WTC11 (cell line): ENCODE measurements around the gene SLC2A10.

Experiments used
- FOXJ3 ChIP-seq: sonication (generic); formaldehyde crosslinking; IDR thresholded peaks from 2 replicates; pipeline ENCODE4 v1.9.0; 2021; ENCODE audit warnings: missing genetic modification reagents, mild to moderate bottlenecking, borderline replicate concordance
- TF ChIP-seq, protein P1 (sequence below): sonication (generic); formaldehyde crosslinking; IDR thresholded peaks from 2 replicates; pipeline ENCODE4 v1.8.1; 2023; ENCODE audit warnings: mild to moderate bottlenecking, missing genetic modification reagents, borderline replicate concordance
- TF ChIP-seq, protein P2 (sequence below): sonication (generic); formaldehyde crosslinking; IDR thresholded peaks from 2 replicates; pipeline ENCODE4 v1.8.0; 2022; ENCODE audit warnings: mild to moderate bottlenecking, missing genetic modification reagents
- TF ChIP-seq, protein P3 (sequence below): sonication (generic); formaldehyde crosslinking; IDR thresholded peaks from 2 replicates; pipeline ENCODE4 v1.8.1; 2023; ENCODE audit warnings: mild to moderate bottlenecking, missing genetic modification reagents
- TF ChIP-seq, protein P4 (sequence below): sonication (generic); formaldehyde crosslinking; IDR thresholded peaks from 2 replicates; pipeline ENCODE4 v1.8.1; 2022; ENCODE audit warnings: missing genetic modification reagents, borderline replicate concordance
- TF ChIP-seq, protein P5 (sequence below): fragments of 200-600 bp; IDR thresholded peaks from 2 replicates; pipeline ENCODE4 v1.8.0; 2022; ENCODE audit warnings: antibody characterized with exemption
- TF ChIP-seq, protein P6 (sequence below): sonication (generic); formaldehyde crosslinking; IDR thresholded peaks from 2 replicates; pipeline ENCODE4 v1.8.0; 2022; ENCODE audit warnings: mild to moderate bottlenecking, missing genetic modification reagents

DNA sequence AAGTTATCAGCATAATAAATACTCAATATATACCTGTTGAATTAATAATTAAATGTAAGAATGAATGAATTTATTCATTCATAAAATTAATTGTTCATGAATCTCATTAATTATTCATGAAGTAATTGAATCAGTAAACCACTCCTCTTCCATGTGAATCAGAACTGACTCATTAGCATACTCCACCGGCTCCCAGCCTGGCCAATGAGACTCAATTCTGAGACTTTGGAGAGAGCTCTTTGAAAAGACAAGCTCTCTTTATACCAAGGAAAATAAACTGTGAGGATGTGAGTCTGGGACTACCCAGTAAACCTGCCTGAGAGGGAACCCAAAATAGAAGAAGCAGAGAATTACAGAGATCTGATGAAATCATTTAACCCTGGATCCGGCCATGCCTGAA is 8.4 kb upstream of the SLC2A10 start:
- TF ChIP-seq, protein P1, sequence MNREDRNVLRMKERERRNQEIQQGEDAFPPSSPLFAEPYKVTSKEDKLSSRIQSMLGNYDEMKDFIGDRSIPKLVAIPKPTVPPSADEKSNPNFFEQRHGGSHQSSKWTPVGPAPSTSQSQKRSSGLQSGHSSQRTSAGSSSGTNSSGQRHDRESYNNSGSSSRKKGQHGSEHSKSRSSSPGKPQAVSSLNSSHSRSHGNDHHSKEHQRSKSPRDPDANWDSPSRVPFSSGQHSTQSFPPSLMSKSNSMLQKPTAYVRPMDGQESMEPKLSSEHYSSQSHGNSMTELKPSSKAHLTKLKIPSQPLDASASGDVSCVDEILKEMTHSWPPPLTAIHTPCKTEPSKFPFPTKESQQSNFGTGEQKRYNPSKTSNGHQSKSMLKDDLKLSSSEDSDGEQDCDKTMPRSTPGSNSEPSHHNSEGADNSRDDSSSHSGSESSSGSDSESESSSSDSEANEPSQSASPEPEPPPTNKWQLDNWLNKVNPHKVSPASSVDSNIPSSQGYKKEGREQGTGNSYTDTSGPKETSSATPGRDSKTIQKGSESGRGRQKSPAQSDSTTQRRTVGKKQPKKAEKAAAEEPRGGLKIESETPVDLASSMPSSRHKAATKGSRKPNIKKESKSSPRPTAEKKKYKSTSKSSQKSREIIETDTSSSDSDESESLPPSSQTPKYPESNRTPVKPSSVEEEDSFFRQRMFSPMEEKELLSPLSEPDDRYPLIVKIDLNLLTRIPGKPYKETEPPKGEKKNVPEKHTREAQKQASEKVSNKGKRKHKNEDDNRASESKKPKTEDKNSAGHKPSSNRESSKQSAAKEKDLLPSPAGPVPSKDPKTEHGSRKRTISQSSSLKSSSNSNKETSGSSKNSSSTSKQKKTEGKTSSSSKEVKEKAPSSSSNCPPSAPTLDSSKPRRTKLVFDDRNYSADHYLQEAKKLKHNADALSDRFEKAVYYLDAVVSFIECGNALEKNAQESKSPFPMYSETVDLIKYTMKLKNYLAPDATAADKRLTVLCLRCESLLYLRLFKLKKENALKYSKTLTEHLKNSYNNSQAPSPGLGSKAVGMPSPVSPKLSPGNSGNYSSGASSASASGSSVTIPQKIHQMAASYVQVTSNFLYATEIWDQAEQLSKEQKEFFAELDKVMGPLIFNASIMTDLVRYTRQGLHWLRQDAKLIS, result no peak
- TF ChIP-seq, protein P2, sequence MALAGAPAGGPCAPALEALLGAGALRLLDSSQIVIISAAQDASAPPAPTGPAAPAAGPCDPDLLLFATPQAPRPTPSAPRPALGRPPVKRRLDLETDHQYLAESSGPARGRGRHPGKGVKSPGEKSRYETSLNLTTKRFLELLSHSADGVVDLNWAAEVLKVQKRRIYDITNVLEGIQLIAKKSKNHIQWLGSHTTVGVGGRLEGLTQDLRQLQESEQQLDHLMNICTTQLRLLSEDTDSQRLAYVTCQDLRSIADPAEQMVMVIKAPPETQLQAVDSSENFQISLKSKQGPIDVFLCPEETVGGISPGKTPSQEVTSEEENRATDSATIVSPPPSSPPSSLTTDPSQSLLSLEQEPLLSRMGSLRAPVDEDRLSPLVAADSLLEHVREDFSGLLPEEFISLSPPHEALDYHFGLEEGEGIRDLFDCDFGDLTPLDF (CRISPR knock-in tag), result no peak
- no peak for TF ChIP-seq FOXJ3
- TF ChIP-seq, protein P3, sequence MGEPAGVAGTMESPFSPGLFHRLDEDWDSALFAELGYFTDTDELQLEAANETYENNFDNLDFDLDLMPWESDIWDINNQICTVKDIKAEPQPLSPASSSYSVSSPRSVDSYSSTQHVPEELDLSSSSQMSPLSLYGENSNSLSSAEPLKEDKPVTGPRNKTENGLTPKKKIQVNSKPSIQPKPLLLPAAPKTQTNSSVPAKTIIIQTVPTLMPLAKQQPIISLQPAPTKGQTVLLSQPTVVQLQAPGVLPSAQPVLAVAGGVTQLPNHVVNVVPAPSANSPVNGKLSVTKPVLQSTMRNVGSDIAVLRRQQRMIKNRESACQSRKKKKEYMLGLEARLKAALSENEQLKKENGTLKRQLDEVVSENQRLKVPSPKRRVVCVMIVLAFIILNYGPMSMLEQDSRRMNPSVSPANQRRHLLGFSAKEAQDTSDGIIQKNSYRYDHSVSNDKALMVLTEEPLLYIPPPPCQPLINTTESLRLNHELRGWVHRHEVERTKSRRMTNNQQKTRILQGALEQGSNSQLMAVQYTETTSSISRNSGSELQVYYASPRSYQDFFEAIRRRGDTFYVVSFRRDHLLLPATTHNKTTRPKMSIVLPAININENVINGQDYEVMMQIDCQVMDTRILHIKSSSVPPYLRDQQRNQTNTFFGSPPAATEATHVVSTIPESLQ (CRISPR knock-in tag), result no peak
- TF ChIP-seq, protein P4, sequence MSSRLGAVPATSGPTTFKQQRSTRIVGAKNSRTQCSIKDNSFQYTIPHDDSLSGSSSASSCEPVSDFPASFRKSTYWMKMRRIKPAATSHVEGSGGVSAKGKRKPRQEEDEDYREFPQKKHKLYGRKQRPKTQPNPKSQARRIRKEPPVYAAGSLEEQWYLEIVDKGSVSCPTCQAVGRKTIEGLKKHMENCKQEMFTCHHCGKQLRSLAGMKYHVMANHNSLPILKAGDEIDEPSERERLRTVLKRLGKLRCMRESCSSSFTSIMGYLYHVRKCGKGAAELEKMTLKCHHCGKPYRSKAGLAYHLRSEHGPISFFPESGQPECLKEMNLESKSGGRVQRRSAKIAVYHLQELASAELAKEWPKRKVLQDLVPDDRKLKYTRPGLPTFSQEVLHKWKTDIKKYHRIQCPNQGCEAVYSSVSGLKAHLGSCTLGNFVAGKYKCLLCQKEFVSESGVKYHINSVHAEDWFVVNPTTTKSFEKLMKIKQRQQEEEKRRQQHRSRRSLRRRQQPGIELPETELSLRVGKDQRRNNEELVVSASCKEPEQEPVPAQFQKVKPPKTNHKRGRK (CRISPR knock-in tag), result no peak
- TF ChIP-seq, protein P5, sequence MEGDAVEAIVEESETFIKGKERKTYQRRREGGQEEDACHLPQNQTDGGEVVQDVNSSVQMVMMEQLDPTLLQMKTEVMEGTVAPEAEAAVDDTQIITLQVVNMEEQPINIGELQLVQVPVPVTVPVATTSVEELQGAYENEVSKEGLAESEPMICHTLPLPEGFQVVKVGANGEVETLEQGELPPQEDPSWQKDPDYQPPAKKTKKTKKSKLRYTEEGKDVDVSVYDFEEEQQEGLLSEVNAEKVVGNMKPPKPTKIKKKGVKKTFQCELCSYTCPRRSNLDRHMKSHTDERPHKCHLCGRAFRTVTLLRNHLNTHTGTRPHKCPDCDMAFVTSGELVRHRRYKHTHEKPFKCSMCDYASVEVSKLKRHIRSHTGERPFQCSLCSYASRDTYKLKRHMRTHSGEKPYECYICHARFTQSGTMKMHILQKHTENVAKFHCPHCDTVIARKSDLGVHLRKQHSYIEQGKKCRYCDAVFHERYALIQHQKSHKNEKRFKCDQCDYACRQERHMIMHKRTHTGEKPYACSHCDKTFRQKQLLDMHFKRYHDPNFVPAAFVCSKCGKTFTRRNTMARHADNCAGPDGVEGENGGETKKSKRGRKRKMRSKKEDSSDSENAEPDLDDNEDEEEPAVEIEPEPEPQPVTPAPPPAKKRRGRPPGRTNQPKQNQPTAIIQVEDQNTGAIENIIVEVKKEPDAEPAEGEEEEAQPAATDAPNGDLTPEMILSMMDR, result no peak
- TF ChIP-seq, protein P6, sequence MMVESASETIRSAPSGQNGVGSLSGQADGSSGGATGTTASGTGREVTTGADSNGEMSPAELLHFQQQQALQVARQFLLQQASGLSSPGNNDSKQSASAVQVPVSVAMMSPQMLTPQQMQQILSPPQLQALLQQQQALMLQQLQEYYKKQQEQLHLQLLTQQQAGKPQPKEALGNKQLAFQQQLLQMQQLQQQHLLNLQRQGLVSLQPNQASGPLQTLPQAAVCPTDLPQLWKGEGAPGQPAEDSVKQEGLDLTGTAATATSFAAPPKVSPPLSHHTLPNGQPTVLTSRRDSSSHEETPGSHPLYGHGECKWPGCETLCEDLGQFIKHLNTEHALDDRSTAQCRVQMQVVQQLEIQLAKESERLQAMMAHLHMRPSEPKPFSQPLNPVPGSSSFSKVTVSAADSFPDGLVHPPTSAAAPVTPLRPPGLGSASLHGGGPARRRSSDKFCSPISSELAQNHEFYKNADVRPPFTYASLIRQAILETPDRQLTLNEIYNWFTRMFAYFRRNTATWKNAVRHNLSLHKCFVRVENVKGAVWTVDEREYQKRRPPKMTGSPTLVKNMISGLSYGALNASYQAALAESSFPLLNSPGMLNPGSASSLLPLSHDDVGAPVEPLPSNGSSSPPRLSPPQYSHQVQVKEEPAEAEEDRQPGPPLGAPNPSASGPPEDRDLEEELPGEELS (CRISPR knock-in tag), result no peak
